ENCODE measurements around the gene NHS. TPM values are rescaled to one million over a fixed set of nuclear protein-coding genes. Genes with fewer than 3 reads are reported as not detected.

NHS gene
- total and polyA plus RNA-seq, 8 donors: 0.19 to 1.7 (median 0.54) TPM

GRCh38 chrX:17736856-17737709 is 362.1 kb downstream of the NHS start, which contains the start of gene SCML1:
Gene SCML1 (plus strand): TSS chrX:17737493. CDS start chrX:17744187, 6,694 bp downstream.
- Histone ChIP-seq H3K27me3 (peaks cover 0 to 4% (median 0%) of the 10 kb centered on the region in 4 donors), H3K36me3 (no peaks in the 10 kb centered on the region), H3K4me1 (peaks cover 0 to 7% (median 4%) of the 10 kb centered on the region in 3 donors), H3K27ac (peak within 1 kb of the TSS; percentile 60 to 90 (median 79)), H3K4me3 (peak within 1 kb of the TSS; percentile 25 to 49 (median 38)), H3K9me3 (no peaks in the 10 kb centered on the region)
- 0 to 39% methylated on average over 55 to 66 of the region's 67 CpGs for WGBS, 2 donors
- intact Hi-C loops (cut with DNase I): no loop called here
- no peak for TF ChIP-seq CTCF (IDR thresholded peaks at IDR 0.05)
- ATAC-seq (peak; percentile 91 to 95 (median 93)), FAIRE-seq (peak; percentile 93), DNase-seq (peak; percentile 94 to 98 (median 97))

GRCh38 chrX:17737710-17737985 is 362.6 kb downstream of the NHS start:
- H3K9me3 ChIP-seq: no peaks in the 10 kb centered on the region
- H3K4me1 ChIP-seq: peaks cover 0 to 7% (median 4%) of the 10 kb centered on the region in 3 donors
- TF ChIP-seq CTCF (IDR thresholded peaks at IDR 0.05): no peak
- intact Hi-C loops (cut with DNase I): no loop called here
- peaks cover 0 to 4% (median 0%) of the 10 kb centered on the region in 4 donors for H3K27me3 ChIP-seq
- WGBS, 2 donors: 1 to 32% methylated on average over 15 of the region's 15 CpGs
- ATAC-seq (no peak), DNase-seq (no peak), FAIRE-seq (no peak)
- no peaks in the 10 kb centered on the region for H3K36me3 ChIP-seq
- peak overlapping the region; percentile 60 to 90 (median 79) for H3K27ac ChIP-seq
- peak overlapping the region; percentile 25 to 49 (median 38) for H3K4me3 ChIP-seq

- H3K9me3 ChIP-seq: no peaks in the 10 kb centered on the region
- peak overlapping the region; percentile 60 to 90 (median 79) for H3K27ac ChIP-seq
- FAIRE-seq (peak; percentile 56), ATAC-seq (peak; percentile 16 to 52 (median 36)), DNase-seq (peak; percentile 31 to 64 (median 42))
- no peaks in the 10 kb centered on the region for H3K36me3 ChIP-seq
- WGBS, 2 donors: 0 to 28% methylated on average over 45 of the region's 45 CpGs
- TF ChIP-seq CTCF (IDR thresholded peaks at IDR 0.05): no peak
- peaks cover 0 to 4% (median 0%) of the 10 kb centered on the region in 4 donors for H3K27me3 ChIP-seq
- H3K4me3 ChIP-seq: peak overlapping the region; percentile 25 to 49 (median 38)
- intact Hi-C loops (cut with DNase I): no loop called here
- peaks cover 0 to 7% (median 4%) of the 10 kb centered on the region in 3 donors for H3K4me1 ChIP-seq
Measured at GRCh38 chrX:17737986-17738713, 363.1 kb downstream of the NHS start.

GRCh38 chrX:17738737-17739535 is 363.9 kb downstream of the NHS start:
- WGBS, 2 donors: 19 to 43% methylated on average over 6 of the region's 6 CpGs
- FAIRE-seq (peak; percentile 95), DNase-seq (no peak), ATAC-seq (no peak)
- Histone ChIP-seq H3K27me3 (peaks cover 0 to 4% (median 0%) of the 10 kb centered on the region in 4 donors), H3K4me1 (peaks cover 0 to 7% (median 4%) of the 10 kb centered on the region in 3 donors), H3K27ac (peak overlapping the region in 3 of 4 donors; percentile 60 to 90 (median 88)), H3K4me3 (peak overlapping the region in 3 of 4 donors; percentile 25 to 49 (median 41)), H3K9me3 (no peaks in the 10 kb centered on the region), H3K36me3 (no peaks in the 10 kb centered on the region)
- TF ChIP-seq CTCF (IDR thresholded peaks at IDR 0.05): no peak
- intact Hi-C loops (cut with DNase I): no loop called here

All from pancreas (tissue), 10 donors.